NCI-H146 (cell line): ENCODE data around the gene SRGAP3.

Experiments used
- DNase-seq: peaks from one replicate; lab custom pipeline; 2025; lab: John Stamatoyannopoulos, UW

SRGAP3 gene

GRCh38 chr3:9201266-9201665 lies 48.2 kb downstream of the SRGAP3 start:
- DNase-seq, result no peak

GRCh38 chr3:9199775-9200174 lies 49.7 kb downstream of the SRGAP3 start:
- DNase-seq, result no peak

GRCh38 chr3:9198899-9199335 lies 50.5 kb downstream of the SRGAP3 start:
- DNase-seq, result no peak

- no peak for DNase-seq
These were observed 51.2 kb downstream of the SRGAP3 start for GRCh38 chr3:9198261-9198660.

- no peak for DNase-seq
These were observed 53.4 kb downstream of the SRGAP3 start for GRCh38 chr3:9196020-9196419.

- DNase-seq, result no peak
These were observed 54.1 kb downstream of the SRGAP3 start for GRCh38 chr3:9195390-9195789.

GRCh38 chr3:9194509-9195184 lies 54.8 kb downstream of the SRGAP3 start:
- DNase-seq, result no peak

- DNase-seq, result no peak
These were observed 55.7 kb downstream of the SRGAP3 start for GRCh38 chr3:9193633-9194195.

GRCh38 chr3:9193211-9193610 lies 56.2 kb downstream of the SRGAP3 start:
- no peak for DNase-seq

GRCh38 chr3:9192248-9193025 lies 57.0 kb downstream of the SRGAP3 start:
- no peak for DNase-seq

GRCh38 chr3:9190276-9190675 lies 59.2 kb downstream of the SRGAP3 start:
- DNase-seq, result no peak

GRCh38 chr3:9188583-9188982 lies 60.9 kb downstream of the SRGAP3 start:
- no peak for DNase-seq

- DNase-seq, result no peak
These were observed 63.7 kb downstream of the SRGAP3 start for GRCh38 chr3:9185701-9186100.

GRCh38 chr3:9185046-9185445 lies 64.4 kb downstream of the SRGAP3 start:
- DNase-seq, result no peak

- no peak for DNase-seq
These were observed 65.0 kb downstream of the SRGAP3 start for GRCh38 chr3:9184461-9184835.

- DNase-seq, result no peak
These were observed 65.5 kb downstream of the SRGAP3 start for GRCh38 chr3:9183811-9184460.

GRCh38 chr3:9183011-9183410 lies 66.4 kb downstream of the SRGAP3 start:
- DNase-seq, result no peak

- no peak for DNase-seq
These were observed 68.7 kb downstream of the SRGAP3 start for GRCh38 chr3:9180764-9181117.

- DNase-seq, result no peak
These were observed 69.4 kb downstream of the SRGAP3 start for GRCh38 chr3:9179826-9180763.

GRCh38 chr3:9178697-9179096 lies 70.7 kb downstream of the SRGAP3 start:
- no peak for DNase-seq

- DNase-seq, result no peak
These were observed 74.0 kb downstream of the SRGAP3 start for GRCh38 chr3:9175421-9175820.

GRCh38 chr3:9173445-9173844 lies 76.0 kb downstream of the SRGAP3 start:
- DNase-seq, result no peak
